B cell (primary cell): ENCODE results near the gene SLC24A3. TPM values are rescaled to one million over a fixed set of nuclear protein-coding genes. Genes with fewer than 3 reads are reported as not detected.

ENCODE experiments used
- ATAC-seq: fragments of 200-7000 bp; cut with Tn5 transposase; one replicate; pipeline ENCODE4 v1.10.0; 2021; ENCODE audit warnings: low read depth, mild to moderate bottlenecking, moderate number of reproducible peaks, moderate library complexity
- CTCF ChIA-PET: fragments of 350-600 bp; sonication (Branson Sonifier 250); formaldehyde crosslinking; loops from one replicate; lab custom pipeline; 2021; ENCODE audit warnings: antibody characterized with exemption, inconsistent platforms; lab: Charles Lee
- POLR2A ChIA-PET: fragments of 350-600 bp; sonication (Branson Sonifier 250); formaldehyde crosslinking; loops from one replicate; lab custom pipeline; 2021; ENCODE audit warnings: antibody characterized with exemption; lab: Charles Lee
- DNase-seq: peaks from one replicate; pipeline ENCODE4 v3.0.0; 2013
- H2AFZ ChIP-seq: 2 replicates; pipeline ENCODE4 v1.6.1; 2012; ENCODE audit warnings: mild to moderate bottlenecking, low read depth, low read length; ENCODE audit not compliant: insufficient read depth, poor library complexity, severe bottlenecking
- H3K27ac ChIP-seq, 2 donors: 1 replicate in 1 of 2; 2 replicates in 1 of 2; pipeline ENCODE4 v1.5.1; 2012 to 2013; ENCODE audit warnings: low read length in 2 of 2, mild to moderate bottlenecking in 2 of 2, moderate library complexity in 1 of 2
- H3K27me3 ChIP-seq, 4 experiments: fragments of 200-600 bp in 1 of 4; sonication (generic) in 1 of 4; replicated peaks in 1 of 4; 1 replicate in 2 of 4; 2 replicates in 2 of 4; pipeline versions ENCODE4 v1.6.1 to v1.7.0; 2013 to 2016; ENCODE audit warnings: low read length in 3 of 4, mild to moderate bottlenecking in 2 of 4, mixed read lengths in 1 of 4, moderate library complexity in 1 of 4; ENCODE audit not compliant: insufficient read depth in 4 of 4, control insufficient read depth in 3 of 4; ENCODE audit errors: control extremely low read depth in 1 of 4
- H3K36me3 ChIP-seq, 2 experiments: replicated peaks in 1 of 2; 1 replicate in 1 of 2; 2 replicates in 1 of 2; pipeline versions ENCODE4 v1.6.1 to v1.7.1; 2013; ENCODE audit warnings: low read length in 1 of 2; ENCODE audit not compliant: insufficient read depth in 2 of 2, control insufficient read depth in 1 of 2; ENCODE audit errors: control extremely low read depth in 1 of 2, extremely low read depth in 1 of 2
- H3K4me1 ChIP-seq, 2 donors: fragments of 200-600 bp in 1 of 2; sonication (generic) in 1 of 2; 1 replicate in 1 of 2; 2 replicates in 1 of 2; pipeline versions ENCODE4 v1.5.1 to v1.6.1; 2013 to 2017; ENCODE audit warnings: low read length in 2 of 2; ENCODE audit not compliant: control insufficient read depth in 2 of 2, insufficient read depth in 2 of 2
- H3K4me2 ChIP-seq: replicated peaks from 2 replicates; pipeline ENCODE3; 2012; ENCODE audit warnings: mild to moderate bottlenecking, low read depth, low read length; ENCODE audit not compliant: poor library complexity, severe bottlenecking
- H3K4me3 ChIP-seq, 5 experiments: fragments of 200-600 bp in 1 of 5; sonication (generic) in 1 of 5; 1 replicate in 3 of 5; 2 replicates in 2 of 5; pipeline versions ENCODE4 v1.5.1 to v1.7.0; 2011 to 2016; ENCODE audit warnings: low read length in 4 of 5, mild to moderate bottlenecking in 4 of 5, low read depth in 2 of 5, control low read depth in 1 of 5, moderate library complexity in 1 of 5; ENCODE audit not compliant: insufficient read depth in 1 of 5; ENCODE audit errors: control extremely low read depth in 1 of 5, extremely low read depth in 1 of 5
- H3K79me2 ChIP-seq: fragments of 200-600 bp; sonication (generic); one replicate; pipeline ENCODE4 v1.6.0; 2016; ENCODE audit warnings: low read length; ENCODE audit not compliant: control insufficient read depth, insufficient read depth
- H3K9ac ChIP-seq: fragments of 200-600 bp; sonication (generic); 2 replicates; pipeline ENCODE4 v1.6.1; 2017; ENCODE audit warnings: mild to moderate bottlenecking, low read length, moderate library complexity
- H3K9me3 ChIP-seq, 3 donors: one replicate each; pipeline versions ENCODE4 v1.6.1 to v1.7.1; 2013; ENCODE audit warnings: low read length in 2 of 3; ENCODE audit not compliant: control insufficient read depth in 2 of 3, insufficient read depth in 1 of 3; ENCODE audit errors: control extremely low read depth in 1 of 3
- H4K20me1 ChIP-seq: 2 replicates; pipeline ENCODE4 v1.6.0; 2012; ENCODE audit warnings: mild to moderate bottlenecking, low read length; ENCODE audit not compliant: insufficient read depth, control insufficient read depth, poor library complexity, severe bottlenecking
- H3K27ac Mint-ChIP-seq: one replicate; pipeline ENCODE4 v1.8.0; 2021; ENCODE audit warnings: mixed read lengths
- H3K27me3 Mint-ChIP-seq: one replicate; pipeline ENCODE4 v1.8.0; 2021; ENCODE audit warnings: mixed read lengths
- H3K4me1 Mint-ChIP-seq: one replicate; pipeline ENCODE4 v1.8.0; 2021; ENCODE audit warnings: mixed read lengths
- H3K4me3 Mint-ChIP-seq: one replicate; pipeline ENCODE4 v1.8.0; 2021; ENCODE audit warnings: mixed read lengths
- H3K9me3 Mint-ChIP-seq: one replicate; pipeline ENCODE4 v1.8.0; 2022; ENCODE audit warnings: mixed read lengths; ENCODE audit not compliant: insufficient read depth
- EZH2 ChIP-seq: IDR thresholded peaks from 2 replicates; pipeline ENCODE4 v1.6.1; 2012; ENCODE audit warnings: borderline replicate concordance, low read depth, mild to moderate bottlenecking, moderate library complexity, low read length; ENCODE audit not compliant: insufficient read depth, poor library complexity, severe bottlenecking
- WGBS: methylation state at CpG from one replicate; pipeline ENCODE4 v1.1.5; 2013; ENCODE audit warnings: missing lambda C conversion rate; ENCODE audit not compliant: insufficient coverage; 5-methylcytosine and 5-hydroxymethylcytosine counted together
- intact Hi-C: fragments of 100-400 bp; cut with micrococcal nuclease; formaldehyde crosslinking; loops from one replicate; pipeline ENCODE4 v1.10.0; 2022
- polyA plus RNA-seq: library from polyadenylated mRNA; depleted of rRNA; stranded (reverse); fragments of >200 nt; gene quantifications from 2 replicates; pipeline ENCODE4 v1.2.3, GENCODE V29; 2012
- total RNA-seq, 2 donors: library from RNA; stranded (reverse); fragments of 120-200 nt in 1 of 2; gene quantifications; 1 replicate in 1 of 2; 2 replicates in 1 of 2; pipeline versions ENCODE4 v1.2.3 to v1.2.4, GENCODE V29; 2013 to 2022
- TF ChIP-seq, protein P1 (sequence below): fragments of 200-600 bp; IDR thresholded peaks from one replicate; pipeline ENCODE4 v1.8.0; 2022; ENCODE audit warnings: antibody characterized with exemption, mild to moderate bottlenecking

The SLC24A3 gene
- total and polyA plus RNA-seq, 2 donors (not counting 1 experiment from before 2014, with no cell fraction given) = not detected

DNA sequence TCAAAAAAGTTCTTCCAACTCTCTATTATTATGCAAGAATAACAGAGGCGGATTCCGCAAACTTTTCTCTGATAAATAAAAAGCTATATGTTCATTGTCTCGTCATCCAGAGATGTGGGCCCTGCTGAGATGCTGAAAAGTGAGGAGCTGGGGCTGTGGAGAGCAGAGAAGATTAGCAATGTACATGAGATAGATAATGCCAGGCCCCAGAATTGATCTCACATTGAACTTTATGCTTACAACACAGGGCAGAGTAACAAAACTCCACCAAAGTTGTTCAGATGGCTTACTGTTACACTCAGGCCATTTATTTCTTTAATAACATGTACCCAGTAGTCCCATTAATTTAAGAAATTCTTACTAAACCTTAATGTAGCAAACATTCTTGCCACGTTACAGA lies 512.9 kb downstream of the SLC24A3 start:
- Histone ChIP-seq H3K27ac (no peak overlapping the region), H3K4me2 (no peak overlapping the region), H3K36me3 (no peaks in the 10 kb centered on the region), H3K9me3 (peaks cover 0 to 6% (median 0%) of the 10 kb centered on the region in 3 donors), H3K4me3 (no peak overlapping the region), H2AFZ (no peak overlapping the region), H3K4me1 (peaks cover 20 to 24% of the 10 kb centered on the region in 2 donors), H4K20me1 (no peaks in the 10 kb centered on the region), H3K9ac (no peak overlapping the region), H3K79me2 (no peaks in the 10 kb centered on the region), H3K27me3 (no peaks in the 10 kb centered on the region)
- Mint-ChIP-seq H3K27ac (no peak overlapping the region), H3K9me3 (no peaks in the 10 kb centered on the region), H3K27me3 (no peaks in the 10 kb centered on the region), H3K4me3 (no peak overlapping the region), H3K4me1 (peaks cover 29% of the 10 kb centered on the region)
- TF ChIP-seq, protein P1, sequence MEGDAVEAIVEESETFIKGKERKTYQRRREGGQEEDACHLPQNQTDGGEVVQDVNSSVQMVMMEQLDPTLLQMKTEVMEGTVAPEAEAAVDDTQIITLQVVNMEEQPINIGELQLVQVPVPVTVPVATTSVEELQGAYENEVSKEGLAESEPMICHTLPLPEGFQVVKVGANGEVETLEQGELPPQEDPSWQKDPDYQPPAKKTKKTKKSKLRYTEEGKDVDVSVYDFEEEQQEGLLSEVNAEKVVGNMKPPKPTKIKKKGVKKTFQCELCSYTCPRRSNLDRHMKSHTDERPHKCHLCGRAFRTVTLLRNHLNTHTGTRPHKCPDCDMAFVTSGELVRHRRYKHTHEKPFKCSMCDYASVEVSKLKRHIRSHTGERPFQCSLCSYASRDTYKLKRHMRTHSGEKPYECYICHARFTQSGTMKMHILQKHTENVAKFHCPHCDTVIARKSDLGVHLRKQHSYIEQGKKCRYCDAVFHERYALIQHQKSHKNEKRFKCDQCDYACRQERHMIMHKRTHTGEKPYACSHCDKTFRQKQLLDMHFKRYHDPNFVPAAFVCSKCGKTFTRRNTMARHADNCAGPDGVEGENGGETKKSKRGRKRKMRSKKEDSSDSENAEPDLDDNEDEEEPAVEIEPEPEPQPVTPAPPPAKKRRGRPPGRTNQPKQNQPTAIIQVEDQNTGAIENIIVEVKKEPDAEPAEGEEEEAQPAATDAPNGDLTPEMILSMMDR = no peak
- no peak for TF ChIP-seq EZH2
- ATAC-seq = no peak
- ChIA-PET POLR2A (no interaction called here), CTCF (interaction anchor here (0.8 kb wide), 1 partner anchor 32 kb away, joined by 3 read pairs; no protein-coding TSS in a partner anchor)
- no CpG with 5 or more reads among the region's 4 CpGs for WGBS
- DNase-seq = no peak
- intact Hi-C loops = no loop called here

DNA sequence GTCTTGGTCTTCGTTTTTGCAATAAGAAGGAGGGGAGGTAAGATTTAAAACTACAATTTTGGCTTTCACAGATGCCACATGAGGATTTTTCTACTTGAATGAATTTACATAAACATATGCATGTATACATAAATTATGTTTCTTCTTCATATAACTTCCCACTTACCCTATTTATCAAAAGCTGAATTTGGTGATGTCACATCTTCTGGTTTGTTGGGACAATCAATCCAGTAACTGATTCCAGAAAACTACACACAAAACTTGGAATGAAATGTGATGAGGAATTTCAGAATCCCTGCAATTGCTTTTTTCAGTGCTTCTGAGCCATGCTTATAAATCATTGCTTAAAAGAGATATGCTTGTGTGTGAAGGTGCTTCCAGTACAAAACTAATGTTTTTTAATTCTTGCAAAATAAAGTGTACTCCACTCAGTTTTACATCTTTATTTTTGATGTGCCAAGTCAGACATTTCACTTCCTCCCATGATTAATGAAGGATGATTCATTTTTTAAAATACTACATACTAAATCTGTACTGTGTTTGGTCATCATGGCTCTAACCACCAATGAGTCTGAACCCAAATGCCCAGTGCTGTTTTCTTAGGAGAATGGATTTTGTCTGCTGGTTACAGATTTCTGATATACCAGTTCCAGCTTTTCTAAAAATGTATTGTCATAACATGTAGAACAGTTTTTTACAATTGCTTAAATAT lies 513.5 kb downstream of the SLC24A3 start:
- Histone ChIP-seq H3K27me3 (no peaks in the 10 kb centered on the region), H3K4me2 (no peak overlapping the region), H3K36me3 (no peaks in the 10 kb centered on the region), H3K4me3 (no peak overlapping the region), H3K4me1 (peaks cover 20 to 24% of the 10 kb centered on the region in 2 donors), H4K20me1 (no peaks in the 10 kb centered on the region), H2AFZ (no peak overlapping the region), H3K9me3 (peaks cover 0 to 6% (median 0%) of the 10 kb centered on the region in 3 donors), H3K9ac (no peak overlapping the region), H3K79me2 (no peaks in the 10 kb centered on the region), H3K27ac (no peak overlapping the region)
- no peaks in the 10 kb centered on the region for H3K9me3 Mint-ChIP-seq
- POLR2A ChIA-PET = no interaction called here
- no peak overlapping the region for H3K4me3 Mint-ChIP-seq
- H3K4me1 Mint-ChIP-seq = peaks cover 29% of the 10 kb centered on the region
- intact Hi-C loops = no loop called here
- CTCF ChIA-PET = no interaction called here
- TF ChIP-seq EZH2 = no peak
- TF ChIP-seq, protein P1 = no peak
- H3K27ac Mint-ChIP-seq = no peak overlapping the region
- whole genome bisulfite sequencing = no CpG with 5 or more reads among the region's 1 CpG
- DNase-seq = no peak
- no peak for ATAC-seq
- H3K27me3 Mint-ChIP-seq = no peaks in the 10 kb centered on the region
